Peyer's patch (tissue), 4 donors: Measurements from ENCODE around the gene MEPCE.

ENCODE experiments used
- POLR2A ChIP-seq, 2 donors: fragments of 450-650 bp; IDR thresholded peaks; one replicate each; pipeline ENCODE4 v1.5.1; 2017; ENCODE audit warnings: antibody characterized with exemption in 2 of 2, mild to moderate bottlenecking in 2 of 2, moderate library complexity in 2 of 2
- TF ChIP-seq, protein P1 (sequence below), 6 experiments: fragments of 450-650 bp in 4 of 6; fragments of 200-600 bp in 2 of 6; sonication (generic) in 1 of 6; IDR thresholded peaks; one replicate each; pipeline ENCODE4 v1.5.1; 2017 to 2019; ENCODE audit warnings: antibody characterized with exemption in 6 of 6, mild to moderate bottlenecking in 3 of 6, moderate library complexity in 1 of 6

DNA sequence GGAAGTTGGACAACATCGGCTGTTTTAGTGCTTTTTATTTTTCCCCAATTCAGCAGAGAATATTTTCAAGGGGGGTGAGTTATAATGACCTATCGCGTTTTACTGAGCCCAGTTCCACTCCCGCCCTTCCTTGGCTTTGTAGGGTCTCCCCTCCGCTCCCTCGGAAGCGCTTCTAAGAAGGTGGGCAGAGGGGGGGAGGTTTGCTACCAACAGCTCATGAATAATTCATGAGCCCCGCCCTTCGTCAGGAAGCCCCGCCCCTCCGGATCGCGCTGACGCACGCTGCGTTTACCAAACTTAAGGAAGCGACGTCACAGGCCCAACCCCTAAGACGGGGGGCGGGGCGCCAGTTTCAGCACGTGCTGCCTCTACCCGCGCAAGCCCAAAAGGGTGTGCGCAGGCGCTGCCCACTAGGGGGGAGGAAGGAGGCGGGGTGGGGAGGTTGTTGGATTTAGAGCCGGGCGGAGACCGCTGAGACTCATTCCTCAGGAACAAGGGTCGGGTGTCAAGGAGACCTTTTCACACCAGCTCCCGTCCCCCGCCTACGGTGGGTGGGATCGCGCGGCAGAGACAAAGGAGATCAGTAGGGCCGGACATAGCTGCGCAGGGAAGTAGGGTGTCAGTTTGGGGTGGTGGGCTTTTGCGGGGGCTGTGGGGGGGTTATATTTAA is 529 bp upstream of the MEPCE start:
- TF ChIP-seq, protein P1, sequence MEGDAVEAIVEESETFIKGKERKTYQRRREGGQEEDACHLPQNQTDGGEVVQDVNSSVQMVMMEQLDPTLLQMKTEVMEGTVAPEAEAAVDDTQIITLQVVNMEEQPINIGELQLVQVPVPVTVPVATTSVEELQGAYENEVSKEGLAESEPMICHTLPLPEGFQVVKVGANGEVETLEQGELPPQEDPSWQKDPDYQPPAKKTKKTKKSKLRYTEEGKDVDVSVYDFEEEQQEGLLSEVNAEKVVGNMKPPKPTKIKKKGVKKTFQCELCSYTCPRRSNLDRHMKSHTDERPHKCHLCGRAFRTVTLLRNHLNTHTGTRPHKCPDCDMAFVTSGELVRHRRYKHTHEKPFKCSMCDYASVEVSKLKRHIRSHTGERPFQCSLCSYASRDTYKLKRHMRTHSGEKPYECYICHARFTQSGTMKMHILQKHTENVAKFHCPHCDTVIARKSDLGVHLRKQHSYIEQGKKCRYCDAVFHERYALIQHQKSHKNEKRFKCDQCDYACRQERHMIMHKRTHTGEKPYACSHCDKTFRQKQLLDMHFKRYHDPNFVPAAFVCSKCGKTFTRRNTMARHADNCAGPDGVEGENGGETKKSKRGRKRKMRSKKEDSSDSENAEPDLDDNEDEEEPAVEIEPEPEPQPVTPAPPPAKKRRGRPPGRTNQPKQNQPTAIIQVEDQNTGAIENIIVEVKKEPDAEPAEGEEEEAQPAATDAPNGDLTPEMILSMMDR (IDR thresholded peaks at IDR 0.05) = peak; percentile 6 to 63 (median 54)
- TF ChIP-seq POLR2A (IDR thresholded peaks at IDR 0.05) = peak; percentile 77 to 81
